Effector memory CD8-positive, alpha-beta T cell (primary cell): Measurements from ENCODE around the gene CSAD.

Experiments used
- ATAC-seq: fragments of 150-1000 bp; cut with Tn5 transposase; replicated peaks from 2 replicates; pipeline ENCODE4 v1.10.0; 2021; ENCODE audit warnings: mild to moderate bottlenecking, moderate library complexity
- DNase-seq, 3 experiments: peaks; one replicate each; pipeline ENCODE4 v3.0.0; 2021
- H3K27ac Mint-ChIP-seq, 2 donors: one replicate each; pipeline ENCODE4 v1.8.0; 2022; ENCODE audit warnings: mild to moderate bottlenecking in 2 of 2, mixed read lengths in 2 of 2, moderate library complexity in 2 of 2
- H3K27me3 Mint-ChIP-seq, 2 donors: one replicate each; pipeline ENCODE4 v1.8.0; 2022; ENCODE audit warnings: mixed read lengths in 2 of 2
- H3K36me3 Mint-ChIP-seq: one replicate; pipeline ENCODE4 v1.8.0; 2022; ENCODE audit warnings: mild to moderate bottlenecking, moderate library complexity, mixed read lengths; ENCODE audit not compliant: insufficient read depth
- H3K4me1 Mint-ChIP-seq, 2 donors: one replicate each; pipeline ENCODE4 v1.8.0; 2022; ENCODE audit warnings: low read depth in 2 of 2, mixed read lengths in 2 of 2
- H3K4me3 Mint-ChIP-seq, 2 donors: one replicate each; pipeline ENCODE4 v1.8.0; 2022; ENCODE audit warnings: mild to moderate bottlenecking in 2 of 2, mixed read lengths in 2 of 2, moderate library complexity in 2 of 2
- H3K9me3 Mint-ChIP-seq, 2 donors: one replicate each; pipeline ENCODE4 v1.8.0; 2022; ENCODE audit warnings: mixed read lengths in 2 of 2

The CSAD gene

DNA sequence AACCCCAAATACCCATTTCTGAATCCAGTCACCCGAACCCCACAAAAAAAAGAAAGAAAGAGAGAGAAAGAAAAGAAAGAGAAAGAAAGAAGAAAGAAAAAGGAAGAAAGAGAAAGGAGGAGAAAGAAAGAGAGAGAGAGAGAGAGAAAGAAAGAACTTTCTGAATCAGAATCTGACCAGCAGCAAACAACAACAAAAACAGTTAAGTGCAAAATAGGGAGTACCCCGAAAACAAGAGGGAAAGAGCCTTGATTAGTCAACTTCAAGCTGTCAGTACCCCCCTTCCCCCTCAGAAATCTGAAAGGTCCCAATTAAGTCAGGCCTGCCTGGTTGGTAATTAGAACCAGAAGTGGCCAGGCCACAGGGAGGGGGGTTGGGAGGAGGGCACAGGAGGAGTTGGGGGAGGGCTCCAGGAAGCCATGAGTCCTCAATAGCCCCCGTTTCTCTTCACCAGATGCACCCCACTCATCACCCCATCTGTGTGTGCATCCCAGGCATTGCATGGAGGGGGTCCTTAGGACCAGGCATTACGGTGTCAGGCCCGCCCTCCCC lies 41.5 kb upstream of the CSAD start:
- peaks cover 31% of the 10 kb centered on the region for H3K36me3 Mint-ChIP-seq
- H3K9me3 Mint-ChIP-seq, result no peaks in the 10 kb centered on the region
- no peaks in the 10 kb centered on the region for H3K27me3 Mint-ChIP-seq
- peaks cover 59% of the 10 kb centered on the region in 2 donors for H3K4me1 Mint-ChIP-seq
- peak overlapping the region; percentile 94 to 100 for H3K4me3 Mint-ChIP-seq
- DNase-seq, result no peak
- peak overlapping the region; percentile 87 to 89 for H3K27ac Mint-ChIP-seq
- ATAC-seq, result no peak

DNA sequence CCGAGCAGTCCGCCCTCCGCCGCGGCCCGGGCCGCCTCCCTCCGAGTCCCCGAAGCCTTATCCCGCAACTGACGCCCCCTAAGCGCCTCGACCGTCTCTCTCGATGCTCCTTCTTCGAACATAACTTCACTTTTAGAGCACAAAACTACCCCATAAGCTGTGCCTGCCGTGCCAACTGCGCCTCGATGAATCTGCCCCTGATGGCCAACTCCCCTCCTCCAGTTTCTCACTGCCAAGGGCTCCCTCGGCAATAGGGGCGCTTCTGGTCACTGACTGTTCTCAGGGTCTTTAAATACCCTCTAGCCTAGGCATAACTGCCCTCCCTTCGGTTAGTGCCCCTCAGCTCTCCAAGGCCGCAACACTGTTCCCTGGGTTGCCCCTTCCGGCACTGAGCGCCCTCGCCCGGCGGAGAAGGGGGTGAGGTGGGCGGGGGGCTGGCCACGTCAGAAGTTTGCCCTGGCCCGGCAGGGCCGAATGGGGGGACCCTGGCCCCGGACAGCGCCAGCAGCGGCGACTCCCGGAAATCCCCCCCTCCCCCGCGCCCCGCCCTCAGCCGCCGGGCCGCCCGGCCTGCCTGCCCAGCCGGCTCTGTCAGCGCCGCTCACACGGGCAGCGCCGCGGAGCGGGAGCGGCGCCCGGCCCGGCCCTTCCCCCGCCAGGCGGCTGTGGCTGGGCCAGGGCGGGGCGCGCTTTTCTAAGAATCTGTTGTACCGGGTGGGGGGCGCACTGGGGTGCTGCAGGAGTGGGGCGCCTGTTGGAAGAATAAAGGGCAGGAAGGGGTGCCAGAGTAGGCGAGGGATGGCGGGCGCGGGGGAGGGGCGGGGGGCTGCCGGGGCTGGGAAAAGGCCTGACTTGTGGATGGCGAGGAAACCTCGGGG lies 40.7 kb upstream of the CSAD start:
- H3K36me3 Mint-ChIP-seq, result peaks cover 25% of the 10 kb centered on the region
- ATAC-seq, result peak; percentile 14
- H3K4me1 Mint-ChIP-seq, result peaks cover 61 to 62% of the 10 kb centered on the region in 2 donors
- H3K4me3 Mint-ChIP-seq, result peak overlapping the region; percentile 94 to 100
- peak overlapping the region; percentile 87 to 89 for H3K27ac Mint-ChIP-seq
- no peaks in the 10 kb centered on the region for H3K27me3 Mint-ChIP-seq
- H3K9me3 Mint-ChIP-seq, result no peaks in the 10 kb centered on the region
- peak in 1 of 3 experiments; percentile 58 for DNase-seq

DNA sequence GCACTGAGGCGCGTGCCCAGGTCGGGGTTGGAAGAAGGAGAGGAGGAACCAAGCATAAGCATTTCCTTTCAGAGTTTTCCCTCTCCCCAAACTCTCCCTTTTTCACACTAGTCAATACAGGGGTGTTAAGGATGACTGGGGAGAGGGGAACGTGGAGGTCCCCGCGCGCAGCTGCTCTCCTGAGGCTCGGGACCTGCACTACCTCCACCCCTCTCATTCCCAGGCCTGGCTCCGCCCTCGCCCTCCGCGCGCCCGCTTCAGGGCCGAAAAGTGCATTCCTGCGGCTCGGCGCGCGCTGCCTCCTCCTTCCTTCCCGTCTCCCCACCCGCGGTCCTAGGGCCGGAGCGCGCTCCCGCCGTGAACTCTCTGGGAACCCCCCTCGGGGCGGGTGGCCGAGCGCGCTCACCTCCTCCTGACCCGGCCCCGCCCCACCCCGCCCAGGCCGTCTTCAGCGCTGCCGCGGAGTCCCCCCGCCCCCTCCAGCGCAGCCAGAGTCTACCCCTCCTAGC lies 40.0 kb upstream of the CSAD start:
- ATAC-seq (peak; percentile 64), DNase-seq (peak; percentile 60 to 71 (median 68))
- Mint-ChIP-seq H3K36me3 (peaks cover 25% of the 10 kb centered on the region), H3K4me1 (peaks cover 67 to 68% of the 10 kb centered on the region in 2 donors), H3K27ac (peak overlapping the region; percentile 85 to 87), H3K4me3 (peak overlapping the region; percentile 94 to 100), H3K27me3 (no peaks in the 10 kb centered on the region), H3K9me3 (no peaks in the 10 kb centered on the region)

DNA sequence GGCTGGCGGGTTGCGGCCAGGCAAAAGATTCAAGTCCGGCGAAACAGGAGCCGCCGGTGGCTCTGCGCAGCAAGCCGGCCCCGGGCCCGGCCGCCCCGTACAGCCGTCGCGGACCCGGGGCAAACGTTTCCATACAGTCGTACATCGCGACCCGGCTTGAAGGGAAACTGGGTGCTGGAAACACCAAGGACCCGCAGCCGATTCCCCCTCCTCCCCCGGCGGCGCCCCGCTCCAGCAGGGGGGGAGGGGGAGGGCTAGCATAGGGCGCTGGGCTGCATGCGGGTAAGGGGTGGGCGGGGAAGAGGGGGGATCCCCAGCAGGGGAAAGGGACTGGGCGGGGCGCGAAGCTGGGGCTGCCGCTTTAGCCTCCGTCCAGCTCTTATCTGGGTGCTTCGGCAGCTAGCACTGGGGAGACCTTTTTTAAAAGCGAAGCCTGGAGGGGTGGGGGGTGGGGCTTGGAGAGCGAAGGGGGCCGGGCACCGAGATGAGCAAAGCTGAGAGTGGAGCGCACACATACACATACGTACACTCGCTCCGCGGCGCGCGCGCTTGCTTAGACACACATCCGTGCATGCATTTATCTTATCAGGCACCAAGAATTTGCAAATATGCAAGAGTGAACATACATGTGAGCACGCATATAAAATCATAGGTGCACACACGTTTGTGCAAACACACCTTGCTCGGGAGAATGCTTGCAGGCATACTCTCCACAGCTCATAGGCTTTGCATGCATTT lies 39.4 kb upstream of the CSAD start:
- Mint-ChIP-seq H3K4me1 (peaks cover 67% of the 10 kb centered on the region in 2 donors), H3K4me3 (peak overlapping the region; percentile 94 to 100), H3K27ac (peak overlapping the region; percentile 85 to 87), H3K36me3 (peaks cover 29% of the 10 kb centered on the region), H3K9me3 (no peaks in the 10 kb centered on the region), H3K27me3 (no peaks in the 10 kb centered on the region)
- ATAC-seq (peak; percentile 60), DNase-seq (peak; percentile 70 to 74 (median 72))

DNA sequence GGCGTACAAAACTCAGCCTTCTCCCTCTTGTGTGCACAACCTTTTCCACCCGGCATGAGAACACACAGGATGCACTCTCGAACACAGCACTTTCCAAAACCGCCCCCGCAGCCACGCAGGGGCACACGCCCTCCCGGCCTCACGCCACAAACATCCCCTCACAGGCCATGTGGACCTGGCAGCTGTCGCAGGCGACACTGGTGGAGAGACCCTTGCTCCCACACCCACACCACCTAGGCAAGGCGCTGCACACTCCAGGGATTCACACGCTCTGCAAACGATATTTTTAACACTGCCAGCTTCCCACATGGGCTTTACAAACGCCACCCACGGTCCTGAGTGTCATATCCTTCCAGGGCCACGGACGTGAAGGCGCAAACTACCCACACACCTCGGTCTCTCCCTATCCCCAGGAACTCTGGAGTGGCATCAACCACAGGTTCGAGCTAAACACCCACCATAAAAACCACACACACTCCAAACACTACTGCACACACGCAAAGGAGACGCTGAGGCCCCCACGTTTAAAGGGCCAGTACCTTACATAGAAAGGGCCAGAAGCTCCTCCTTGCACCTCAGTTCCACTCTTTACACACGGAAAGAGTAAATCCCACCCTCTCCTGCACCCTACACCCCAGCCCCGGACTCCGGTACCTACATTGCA lies 38.7 kb upstream of the CSAD start:
- DNase-seq (no peak), ATAC-seq (peak; percentile 10)
- Mint-ChIP-seq H3K9me3 (no peaks in the 10 kb centered on the region), H3K4me1 (peaks cover 62 to 66% of the 10 kb centered on the region in 2 donors), H3K27ac (peak overlapping the region; percentile 80 to 85), H3K36me3 (peaks cover 36% of the 10 kb centered on the region), H3K4me3 (peak overlapping the region; percentile 94 to 100), H3K27me3 (no peaks in the 10 kb centered on the region)

DNA sequence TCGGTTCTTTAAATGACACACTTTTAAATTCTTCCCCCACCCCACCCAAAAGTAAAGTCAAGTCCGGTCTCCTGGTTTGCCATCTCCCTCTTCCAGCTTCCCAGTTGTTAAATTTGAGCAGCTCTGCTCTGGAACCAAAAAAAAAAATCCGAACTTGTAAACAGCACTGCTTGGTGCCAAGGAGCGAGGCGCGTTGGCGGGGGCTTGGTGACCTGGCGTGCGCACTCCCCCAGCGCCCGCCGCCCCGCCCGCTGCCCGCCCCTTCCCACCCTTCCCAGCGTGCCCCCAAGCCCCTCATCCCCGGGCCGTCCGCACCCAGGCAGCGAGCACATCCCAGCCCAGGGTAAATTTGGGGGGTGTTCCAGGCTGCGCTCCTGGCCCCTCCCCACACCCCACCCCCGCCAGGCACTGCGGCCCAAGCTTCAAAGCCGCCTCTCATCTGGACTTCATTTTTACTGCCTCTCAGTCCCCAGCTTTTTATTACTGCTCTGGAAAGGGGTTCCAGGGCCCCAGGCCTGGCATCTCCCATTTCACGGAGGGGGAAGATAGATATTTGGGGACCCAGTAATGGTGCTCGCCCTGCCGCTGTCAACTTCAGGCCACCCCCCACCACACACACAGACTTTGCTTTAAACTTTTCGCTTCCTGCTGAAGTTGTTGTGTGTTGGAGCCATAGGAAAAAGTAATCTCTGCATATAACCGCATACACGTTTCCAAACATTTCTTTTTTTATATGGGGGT lies 38.0 kb upstream of the CSAD start:
- H3K9me3 Mint-ChIP-seq, result no peaks in the 10 kb centered on the region
- H3K4me1 Mint-ChIP-seq, result peaks cover 58 to 65% of the 10 kb centered on the region in 2 donors
- peaks cover 43% of the 10 kb centered on the region for H3K36me3 Mint-ChIP-seq
- peak overlapping the region; percentile 94 to 100 for H3K4me3 Mint-ChIP-seq
- ATAC-seq (no peak), DNase-seq (no peak)
- peak overlapping the region; percentile 80 to 91 for H3K27ac Mint-ChIP-seq
- no peaks in the 10 kb centered on the region for H3K27me3 Mint-ChIP-seq

DNA sequence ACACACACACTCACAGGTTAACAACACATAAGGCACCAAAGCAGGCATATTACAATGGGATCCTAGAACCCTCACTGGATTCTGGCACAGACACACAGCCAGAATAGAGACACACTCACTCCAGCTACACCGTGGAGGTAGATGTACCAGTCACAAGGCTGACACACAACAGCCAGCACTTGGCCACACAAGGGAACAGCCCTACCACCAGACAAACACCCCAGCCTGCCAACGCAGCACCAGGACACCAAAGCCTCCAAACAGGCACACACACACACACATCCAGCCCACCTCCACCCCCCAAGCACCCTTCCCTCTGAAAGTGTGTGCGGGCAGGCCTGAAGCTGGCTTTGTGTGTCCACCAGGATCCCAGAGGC lies 37.2 kb upstream of the CSAD start:
- DNase-seq (no peak), ATAC-seq (no peak)
- H3K9me3 Mint-ChIP-seq, result no peaks in the 10 kb centered on the region
- H3K4me1 Mint-ChIP-seq, result peaks cover 63 to 67% of the 10 kb centered on the region in 2 donors
- H3K27ac Mint-ChIP-seq, result peak overlapping the region; percentile 31 to 91
- no peaks in the 10 kb centered on the region for H3K27me3 Mint-ChIP-seq
- H3K36me3 Mint-ChIP-seq, result peaks cover 50% of the 10 kb centered on the region
- H3K4me3 Mint-ChIP-seq, result peak overlapping the region; percentile 94 to 100

DNA sequence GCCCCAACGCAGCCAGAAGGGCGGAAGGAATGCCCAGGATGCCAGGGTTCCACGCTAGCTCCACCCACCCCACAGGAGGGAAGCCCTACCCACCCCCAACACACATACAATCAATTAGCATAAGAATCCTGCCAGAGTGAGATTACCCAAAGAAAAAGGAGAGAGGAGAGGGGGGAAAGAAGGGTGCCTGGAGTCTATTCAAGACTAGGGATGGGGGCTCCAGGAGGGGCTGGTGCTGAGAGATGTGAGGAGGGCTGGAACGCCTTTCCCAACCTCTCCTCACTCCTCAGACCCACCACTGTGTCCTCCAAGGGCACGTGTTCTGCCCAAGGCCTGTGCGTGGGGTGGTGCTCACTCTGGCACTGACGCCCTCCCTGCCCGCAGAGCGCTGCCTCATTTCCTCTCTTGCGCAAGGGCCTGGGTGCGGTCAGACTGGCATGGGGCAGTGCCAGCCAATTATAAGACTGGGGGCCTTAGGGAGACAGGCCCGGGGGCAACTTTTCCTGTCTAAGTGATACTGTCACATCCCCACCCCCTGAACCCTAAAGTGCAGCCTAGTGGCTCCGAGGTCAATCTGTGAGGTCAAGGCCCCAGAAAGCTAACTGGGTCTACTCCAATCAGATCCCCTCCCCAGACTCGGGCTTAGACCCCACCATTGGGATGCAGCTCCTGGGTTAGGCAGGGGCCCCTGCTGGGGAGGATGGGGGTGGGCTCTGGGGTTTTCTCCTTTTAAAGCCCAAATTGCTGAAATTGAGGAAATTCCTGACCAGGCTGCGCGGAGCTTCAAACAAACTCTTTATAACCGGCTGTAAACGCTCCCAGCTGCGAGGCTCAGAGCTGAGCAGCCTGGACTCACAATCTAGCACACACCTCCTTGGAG lies 36.6 kb upstream of the CSAD start:
- ATAC-seq (peak; percentile 28), DNase-seq (peak in 2 of 3 experiments; percentile 57 to 58)
- peak overlapping the region; percentile 49 to 91 for H3K27ac Mint-ChIP-seq
- H3K4me3 Mint-ChIP-seq, result peak overlapping the region; percentile 94 to 100
- peaks cover 50% of the 10 kb centered on the region for H3K36me3 Mint-ChIP-seq
- no peaks in the 10 kb centered on the region for H3K27me3 Mint-ChIP-seq
- H3K9me3 Mint-ChIP-seq, result no peaks in the 10 kb centered on the region
- H3K4me1 Mint-ChIP-seq, result peaks cover 57 to 67% of the 10 kb centered on the region in 2 donors

DNA sequence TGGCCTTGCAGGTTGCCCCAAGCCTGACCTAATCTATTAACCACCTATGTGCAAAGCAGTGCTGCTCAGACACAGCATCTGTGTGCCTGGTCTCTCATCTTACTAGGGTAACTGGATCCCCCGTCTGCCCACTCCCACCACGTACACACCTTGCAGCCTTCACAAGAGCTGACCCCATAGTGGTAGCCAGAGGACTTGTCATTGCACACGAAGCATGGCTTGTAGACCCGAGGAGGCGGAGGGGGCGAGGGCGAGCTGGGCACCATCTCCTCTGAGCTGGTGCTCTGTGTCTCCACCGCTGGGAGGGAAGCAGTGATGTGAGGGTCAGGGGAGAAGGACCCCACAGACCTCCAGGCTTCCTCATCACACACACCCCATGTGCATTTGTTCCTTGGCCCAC lies 34.8 kb upstream of the CSAD start:
- Mint-ChIP-seq H3K9me3 (no peaks in the 10 kb centered on the region), H3K36me3 (peaks cover 56% of the 10 kb centered on the region), H3K4me3 (peak overlapping the region in 1 of 2 donors; percentile 10), H3K27me3 (no peaks in the 10 kb centered on the region), H3K27ac (peak overlapping the region; percentile 77 to 91), H3K4me1 (peaks cover 57 to 69% of the 10 kb centered on the region in 2 donors)
- ATAC-seq (no peak), DNase-seq (no peak)

DNA sequence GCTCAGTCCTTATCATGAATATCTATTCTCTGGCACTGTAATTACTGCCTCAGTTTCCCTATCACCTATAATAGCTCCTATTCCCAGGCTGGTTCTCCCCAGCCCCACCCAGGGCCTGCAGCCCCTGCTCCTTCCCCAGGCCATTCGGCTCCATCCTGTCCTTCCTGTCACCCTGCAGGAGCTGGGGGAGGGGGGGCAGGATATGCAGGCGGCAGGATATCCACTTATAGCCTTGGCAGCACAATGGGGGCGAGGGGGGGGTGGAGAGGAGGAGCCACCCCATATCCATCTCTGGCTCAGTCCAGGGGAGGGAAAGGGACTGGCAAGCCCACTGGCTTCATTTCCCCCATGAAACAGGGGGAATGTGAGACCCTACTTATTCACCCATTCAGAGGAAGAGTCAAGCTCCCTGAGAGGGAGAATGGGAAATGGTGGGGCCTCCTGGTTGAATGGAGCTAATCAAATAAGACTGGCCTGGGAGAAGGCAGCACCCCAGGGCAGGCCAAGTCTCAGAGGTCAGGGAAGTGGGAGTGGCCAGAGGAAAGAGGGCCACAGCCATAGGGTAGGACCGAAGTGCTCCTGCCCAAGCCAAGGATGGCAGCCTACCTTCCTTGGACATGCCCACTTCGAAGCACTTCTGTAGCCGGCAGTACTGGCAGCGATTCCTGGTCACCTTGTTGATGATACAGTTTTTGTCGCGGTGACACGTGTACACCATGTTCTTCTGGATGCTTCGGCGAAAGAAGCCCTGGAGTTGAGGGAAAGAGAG lies 34.1 kb upstream of the CSAD start:
- Mint-ChIP-seq H3K9me3 (no peaks in the 10 kb centered on the region), H3K27ac (peak overlapping the region; percentile 77 to 91)
- no peak for DNase-seq

DNA sequence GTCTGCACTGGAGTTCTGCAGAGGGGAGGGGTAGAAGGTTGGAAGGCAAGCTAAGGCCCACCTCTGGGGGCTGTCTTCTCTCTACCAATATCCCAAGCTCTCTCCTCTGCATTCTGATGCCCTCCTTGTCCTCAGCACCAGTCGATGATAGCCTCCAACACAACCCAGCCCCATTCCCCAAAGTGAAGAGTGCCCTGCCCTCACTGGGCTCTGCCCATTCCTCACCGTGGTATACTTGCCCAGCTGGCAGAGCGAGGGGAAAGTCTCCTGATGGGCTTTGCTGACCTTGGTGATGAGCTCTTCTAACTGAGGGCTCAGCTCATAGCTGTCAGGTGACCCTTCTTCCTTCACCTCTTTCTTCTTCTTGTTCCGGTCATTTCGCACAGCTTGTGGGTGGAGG lies 33.5 kb upstream of the CSAD start:
- Mint-ChIP-seq H3K36me3 (peaks cover 52% of the 10 kb centered on the region), H3K4me3 (no peak overlapping the region), H3K4me1 (peaks cover 56 to 72% of the 10 kb centered on the region in 2 donors), H3K9me3 (no peaks in the 10 kb centered on the region), H3K27ac (peak overlapping the region; percentile 66 to 84), H3K27me3 (no peaks in the 10 kb centered on the region)
- DNase-seq (no peak), ATAC-seq (no peak)

More for the DNA sequence above, 34.1 kb upstream of the CSAD start:
- Mint-ChIP-seq H3K4me3 (peak overlapping the region in 1 of 2 donors; percentile 10), H3K27me3 (no peaks in the 10 kb centered on the region), H3K4me1 (peaks cover 57 to 72% of the 10 kb centered on the region in 2 donors), H3K36me3 (peaks cover 58% of the 10 kb centered on the region)
- no peak for ATAC-seq
